Measurements from ENCODE around the gene RERE. TPM values are rescaled to one million over a fixed set of nuclear protein-coding genes. Genes with fewer than 3 reads are reported as not detected.
"Not testable (repeated sequence)": the region's sequence is repeated elsewhere in the genome, so short reads cannot be mapped to it uniquely, and the experiment has no call there.

The RERE gene
- polyA plus RNA-seq, 10 donors, result 61.7 to 94.3 (median 77.6) TPM

DNA sequence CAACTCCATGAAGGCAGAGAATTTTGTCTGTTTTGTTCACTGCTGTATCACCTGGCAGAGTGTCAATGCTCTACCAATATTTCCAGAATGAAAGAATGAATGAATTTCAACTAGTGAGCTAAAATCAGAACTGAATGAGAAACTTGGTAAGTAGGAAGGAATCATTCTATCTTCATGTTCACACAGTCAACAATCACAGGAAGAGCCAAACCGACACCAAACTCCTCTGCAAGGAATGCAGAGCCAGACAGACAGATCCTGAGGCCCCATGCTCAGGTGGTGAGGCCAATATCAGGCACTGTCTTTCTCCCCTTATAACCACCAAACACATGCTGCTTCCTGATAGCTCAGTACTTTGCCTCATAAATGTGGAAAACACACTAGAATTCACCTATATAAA, 360.4 kb downstream of the RERE start:
- DNase-seq, result no peak

GRCh38 chr1:8456308-8456912, 361.0 kb downstream of the RERE start:
- peak in 2 of 3 donors; percentile 51 to 71 for DNase-seq

DNA sequence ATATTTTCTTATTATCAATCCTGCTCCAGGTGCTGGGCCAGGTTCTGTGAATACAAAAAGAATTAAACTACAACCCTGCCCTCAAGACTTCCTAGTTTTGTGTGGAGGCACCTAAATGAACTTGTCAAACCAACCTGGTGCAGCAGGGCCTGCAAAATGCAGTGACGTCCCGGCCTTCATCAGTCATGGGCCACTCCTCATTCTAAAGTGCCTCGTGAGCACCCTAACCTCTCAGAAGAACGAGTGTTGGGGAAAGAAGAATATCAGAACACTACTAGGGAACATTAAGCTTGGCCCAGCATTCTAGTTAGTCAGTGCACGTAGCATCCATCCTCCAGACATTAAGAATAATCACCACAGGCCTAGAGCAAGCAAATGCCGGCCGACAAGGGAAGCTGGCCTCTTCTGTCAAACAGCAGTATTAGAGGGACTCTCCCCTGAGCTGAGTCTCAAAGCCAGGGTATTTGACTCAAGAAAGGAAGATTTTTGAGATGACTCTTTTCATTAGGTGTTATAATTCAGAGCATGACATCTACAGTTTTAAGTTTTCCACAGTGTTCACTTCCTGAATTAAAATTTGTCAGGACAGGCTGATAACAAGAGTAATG, 361.6 kb downstream of the RERE start:
- peak in 1 of 3 donors; percentile 39 for DNase-seq

DNA sequence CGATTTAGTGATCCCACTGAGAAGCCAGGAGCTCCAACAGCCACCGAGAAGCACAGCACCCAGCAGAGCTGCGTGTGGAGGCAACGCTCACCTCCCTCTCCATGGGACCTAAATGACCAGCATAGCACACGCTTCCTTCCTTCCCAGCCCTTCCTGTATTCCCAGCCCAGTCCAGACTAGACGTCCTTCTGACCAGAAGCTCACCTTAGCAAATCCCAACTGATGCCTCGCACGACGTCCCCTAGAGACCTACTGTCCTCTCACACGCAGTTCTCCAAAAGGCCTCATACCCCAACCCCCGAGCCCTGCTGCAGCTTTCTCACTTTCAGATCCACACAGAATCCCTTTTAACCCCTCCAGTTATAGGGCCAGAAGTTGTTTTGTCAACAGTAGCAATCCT, 367.1 kb downstream of the RERE start:
- DNase-seq, result no peak

GRCh38 chr1:8448911-8449661, 368.4 kb downstream of the RERE start:
- peak in 1 of 3 donors; percentile 59 for DNase-seq

- DNase-seq, result not testable (repeated sequence)
These were observed 368.9 kb downstream of the RERE start for GRCh38 chr1:8448505-8448904.

DNA sequence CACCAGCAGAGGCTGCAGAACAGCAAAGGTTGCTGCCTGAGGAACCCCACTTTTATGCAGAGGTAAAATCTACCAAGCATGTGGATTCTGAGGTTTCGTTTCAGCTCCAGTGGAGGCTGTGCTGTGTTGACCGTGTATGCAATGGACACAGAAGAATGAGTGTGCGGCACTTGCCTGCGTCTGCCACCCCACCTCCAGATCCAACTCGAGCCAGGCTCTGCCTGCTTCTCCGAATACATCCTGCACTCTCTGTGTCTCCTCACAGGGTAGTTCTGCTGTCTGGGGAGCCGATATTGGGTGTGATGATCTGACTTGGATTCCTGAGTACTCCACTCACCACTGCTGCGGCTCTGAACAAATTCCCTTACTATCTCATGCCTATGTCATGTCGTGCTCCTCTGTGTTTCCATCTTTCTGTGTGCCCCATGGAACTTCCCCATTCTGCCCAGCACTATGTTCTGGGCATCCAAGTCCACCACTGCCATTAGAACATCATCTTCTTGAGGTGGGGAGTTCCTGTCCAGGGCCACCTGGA, 369.8 kb downstream of the RERE start:
- no peak for DNase-seq

DNA sequence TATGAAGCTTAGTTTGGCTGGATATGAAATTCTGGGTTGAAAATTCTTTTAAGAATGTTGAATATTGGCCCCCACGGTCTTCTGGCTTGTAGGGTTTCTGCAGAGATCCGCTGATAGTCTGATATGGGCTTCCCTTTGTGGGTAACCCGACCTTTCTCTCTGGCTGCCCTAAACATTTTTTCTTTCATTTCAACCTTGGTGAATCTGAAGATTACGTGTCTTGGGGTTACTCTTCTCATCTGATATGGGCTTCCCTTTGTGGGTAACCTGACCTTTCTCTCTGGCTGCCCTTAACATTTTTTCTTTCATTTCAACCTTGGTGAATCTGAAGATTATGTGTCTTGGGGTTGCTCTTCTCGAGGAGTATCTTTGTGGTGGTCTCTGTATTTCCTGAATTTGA, 371.3 kb downstream of the RERE start:
- DNase-seq, result peak in 1 of 3 donors; percentile 40

DNA sequence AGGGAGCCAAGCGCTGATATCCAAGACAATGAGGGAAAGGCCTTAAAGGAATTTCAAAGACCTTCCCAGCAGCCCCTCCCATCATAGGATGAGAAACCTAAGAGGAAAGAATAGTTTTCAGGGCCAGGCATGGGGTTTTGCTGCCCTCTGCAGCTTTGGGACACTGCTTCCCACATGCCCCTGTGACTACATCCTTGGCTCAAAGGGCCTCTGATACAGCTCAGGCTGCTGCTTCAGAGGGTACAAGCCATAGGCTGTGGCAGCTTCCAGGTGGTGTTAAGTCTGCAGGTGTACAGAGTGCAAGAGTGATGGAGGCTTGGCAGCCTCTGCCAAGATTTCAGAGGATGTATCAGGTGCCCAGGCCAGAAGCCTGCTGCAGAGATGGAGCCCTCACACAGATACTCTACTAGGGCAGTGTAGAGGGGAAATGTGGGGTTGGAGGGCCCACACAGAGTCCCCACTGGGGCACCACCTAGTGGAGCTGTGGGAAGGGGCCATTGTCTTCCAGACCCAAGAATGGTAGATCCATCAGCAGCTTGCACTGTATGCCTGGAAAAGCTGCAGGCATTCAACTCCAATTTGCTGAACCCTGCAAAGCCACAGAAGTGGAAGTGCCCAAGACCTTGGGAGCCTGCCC, 373.8 kb downstream of the RERE start:
- DNase-seq, result no peak

GRCh38 chr1:8441426-8441825, 376.0 kb downstream of the RERE start:
- no peak for DNase-seq

DNA sequence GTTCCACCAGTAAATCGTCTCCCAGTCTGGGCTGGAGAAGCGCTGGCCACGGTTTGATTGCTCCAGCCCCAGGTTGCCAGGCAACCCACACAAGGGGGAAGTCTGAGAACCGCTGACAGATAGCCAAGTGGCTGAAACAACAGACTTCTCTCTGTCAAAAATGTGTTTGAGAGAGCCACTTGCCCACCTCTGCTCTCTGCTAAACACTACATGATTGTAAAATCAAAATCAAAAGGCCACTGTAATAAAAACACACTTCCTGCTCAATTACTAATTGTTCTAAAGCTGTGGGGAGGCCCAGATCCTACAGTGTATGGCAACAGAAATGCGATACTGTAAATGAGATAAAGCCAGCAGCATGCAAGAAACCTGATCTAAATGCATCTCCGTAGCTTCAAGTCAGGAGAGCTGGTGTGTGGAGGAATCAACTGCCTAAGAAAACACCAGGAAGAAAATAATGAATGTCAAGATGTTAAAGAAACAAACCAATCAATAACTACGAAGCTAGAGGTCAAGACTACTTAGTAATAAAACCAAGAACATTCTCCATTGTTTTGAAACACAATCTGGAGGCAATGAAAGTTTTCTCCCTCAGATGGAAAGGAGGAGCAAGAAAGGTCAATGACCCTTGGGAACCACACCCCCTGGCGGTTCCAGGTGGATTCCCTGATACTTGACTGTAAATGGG, 378.3 kb downstream of the RERE start:
- DNase-seq, result peak; percentile 84 to 95 (median 93)

GRCh38 chr1:8438489-8438888, 379.0 kb downstream of the RERE start:
- DNase-seq, result peak; percentile 40 to 83 (median 77)

DNA sequence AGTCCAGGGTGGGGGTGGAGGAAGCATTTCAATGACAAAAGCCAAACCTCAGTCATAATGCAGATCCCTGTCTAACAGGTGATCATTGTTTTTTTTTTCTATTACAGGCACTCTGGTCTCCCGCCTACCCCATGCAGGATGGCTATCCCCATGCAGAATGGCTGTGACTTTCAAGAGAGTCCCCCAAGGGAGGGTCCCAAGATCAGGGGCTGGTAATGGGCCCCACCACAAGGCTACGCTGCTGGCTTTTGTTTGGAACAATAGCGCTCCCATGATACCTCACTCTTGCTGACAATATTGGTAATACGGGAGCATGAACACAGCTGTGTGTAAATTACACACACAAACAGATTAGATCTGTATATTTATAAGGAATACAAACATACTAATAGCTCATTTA, 380.1 kb downstream of the RERE start:
- DNase-seq, result no peak

GRCh38 chr1:8435569-8436071, 381.8 kb downstream of the RERE start:
- no peak for DNase-seq

- no peak for DNase-seq
These were observed 383.3 kb downstream of the RERE start for GRCh38 chr1:8434101-8434500.

- DNase-seq, result no peak
These were observed 385.7 kb downstream of the RERE start for GRCh38 chr1:8431784-8432183.

GRCh38 chr1:8431019-8431418, 386.4 kb downstream of the RERE start:
- no peak for DNase-seq

- no peak for DNase-seq
These were observed 387.0 kb downstream of the RERE start for GRCh38 chr1:8430476-8430875.

DNA sequence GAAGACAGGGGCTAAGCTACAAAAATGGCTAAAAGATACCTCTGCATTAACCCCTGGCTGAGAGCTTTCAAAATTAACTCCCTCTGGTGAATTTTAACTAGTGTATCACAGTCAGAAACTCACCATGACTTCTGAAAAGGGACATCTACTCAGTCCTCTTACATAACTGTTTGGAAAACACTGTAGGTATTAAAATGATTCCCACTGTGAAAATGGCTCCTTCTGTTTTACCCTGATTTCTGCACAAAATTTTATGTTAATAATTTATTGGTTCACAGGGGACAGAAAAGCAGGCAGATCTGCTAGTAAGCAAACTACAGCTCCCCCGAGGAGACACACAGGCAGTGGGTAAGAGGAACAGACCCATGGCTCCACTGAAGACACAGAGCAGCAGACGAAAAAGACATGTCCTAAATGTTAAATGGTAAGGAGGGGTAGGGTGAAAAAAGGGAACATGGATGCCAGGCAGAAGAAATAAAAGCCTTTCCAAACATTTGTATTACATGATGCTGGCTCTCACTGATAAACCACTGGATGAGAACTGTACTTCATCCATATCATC, 387.8 kb downstream of the RERE start:
- DNase-seq, result no peak

- DNase-seq, result no peak
These were observed 389.0 kb downstream of the RERE start for GRCh38 chr1:8428441-8428840.

- DNase-seq, result no peak
These were observed 389.5 kb downstream of the RERE start for GRCh38 chr1:8427986-8428385.

Measured in muscle of back (tissue), 11 donors.